H9 (cell line): ENCODE data around the gene MOBP. TPM values are rescaled to one million over a fixed set of nuclear protein-coding genes. Genes with fewer than 3 reads are reported as not detected.

Experiments used
- DNase-seq: peaks from one replicate; pipeline ENCODE4 v3.0.0-alpha.2; 2017
- H2AFZ ChIP-seq: one replicate; pipeline ENCODE4 v1.6.1; 2013; ENCODE audit warnings: mild to moderate bottlenecking, low read length, control low read depth, moderate library complexity
- H2AK5ac ChIP-seq: 2 replicates; pipeline ENCODE4 v1.6.1; 2013; ENCODE audit warnings: low read length, control low read depth, mixed read lengths; ENCODE audit not compliant: insufficient read length
- H2BK120ac ChIP-seq: one replicate; pipeline ENCODE4 v1.6.1; 2013; ENCODE audit warnings: low read depth, mild to moderate bottlenecking, low read length, control low read depth, inconsistent platforms; ENCODE audit not compliant: poor library complexity, severe bottlenecking
- H2BK12ac ChIP-seq: 2 replicates; pipeline ENCODE4 v1.6.1; 2013; ENCODE audit warnings: low read length, control low read depth, mixed read lengths, low read depth; ENCODE audit not compliant: insufficient read length
- H2BK15ac ChIP-seq: 2 replicates; pipeline ENCODE4 v1.6.1; 2013; ENCODE audit warnings: low read depth, low read length, control low read depth
- H2BK20ac ChIP-seq: one replicate; pipeline ENCODE4 v1.6.1; 2013; ENCODE audit warnings: low read depth, mild to moderate bottlenecking, low read length, control low read depth, inconsistent platforms; ENCODE audit not compliant: poor library complexity, severe bottlenecking
- H2BK5ac ChIP-seq: 2 replicates; pipeline ENCODE4 v1.6.1; 2013; ENCODE audit warnings: low read length, control low read depth, mixed read lengths; ENCODE audit not compliant: insufficient read length
- H3K14ac ChIP-seq: 2 replicates; pipeline ENCODE4 v1.6.1; 2013; ENCODE audit warnings: low read length, control low read depth; ENCODE audit not compliant: insufficient read depth
- H3K18ac ChIP-seq: 2 replicates; pipeline ENCODE4 v1.6.1; 2013; ENCODE audit warnings: low read depth, mild to moderate bottlenecking, mixed read lengths, low read length, control low read depth; ENCODE audit not compliant: insufficient read length
- H3K23ac ChIP-seq: 2 replicates; pipeline ENCODE4 v1.6.1; 2013; ENCODE audit warnings: low read length, control low read depth, mixed read lengths, low read depth; ENCODE audit not compliant: insufficient read length
- H3K23me2 ChIP-seq: 2 replicates; pipeline ENCODE4 v1.6.1; 2013; ENCODE audit warnings: low read depth, mild to moderate bottlenecking, mixed read lengths, low read length, control low read depth; ENCODE audit not compliant: insufficient read length, poor library complexity, severe bottlenecking
- H3K27ac ChIP-seq: 2 replicates; pipeline ENCODE4 v1.5.1; 2013; ENCODE audit warnings: low read length, control low read depth, mixed read lengths, low read depth; ENCODE audit not compliant: insufficient read length
- H3K27me3 ChIP-seq: 2 replicates; pipeline ENCODE4 v1.6.1; 2013; ENCODE audit warnings: low read length, control low read depth, inconsistent platforms; ENCODE audit not compliant: insufficient read depth
- H3K4ac ChIP-seq: 2 replicates; pipeline ENCODE4 v1.6.1; 2013; ENCODE audit warnings: low read depth, mild to moderate bottlenecking, control low read depth, inconsistent platforms, low read length, moderate library complexity
- H3K4me1 ChIP-seq: 2 replicates; pipeline ENCODE4 v1.6.1; 2013; ENCODE audit warnings: low read length, control low read depth, inconsistent platforms; ENCODE audit not compliant: insufficient read depth
- H3K4me2 ChIP-seq: 2 replicates; pipeline ENCODE4 v1.6.1; 2013; ENCODE audit warnings: low read length, control low read depth, mixed read lengths; ENCODE audit not compliant: insufficient read length, insufficient read depth
- H3K56ac ChIP-seq: 2 replicates; pipeline ENCODE4 v1.6.1; 2013; ENCODE audit warnings: low read depth, mild to moderate bottlenecking, mixed read lengths, low read length, control low read depth; ENCODE audit not compliant: insufficient read length
- H3K79me1 ChIP-seq: 2 replicates; pipeline ENCODE4 v1.6.1; 2013; ENCODE audit warnings: low read depth, mild to moderate bottlenecking, moderate library complexity, low read length, control low read depth, inconsistent platforms; ENCODE audit not compliant: insufficient read depth, poor library complexity, severe bottlenecking
- H3K79me2 ChIP-seq: 2 replicates; pipeline ENCODE4 v1.6.1; 2013; ENCODE audit warnings: low read length, control low read depth, inconsistent platforms; ENCODE audit not compliant: insufficient read depth
- H3K9ac ChIP-seq: 2 replicates; pipeline ENCODE4 v1.6.1; 2013; ENCODE audit warnings: low read length, control low read depth, mixed read lengths; ENCODE audit not compliant: insufficient read length; ENCODE audit errors: extremely low read depth
- H3K9me3 ChIP-seq: one replicate; pipeline ENCODE4 v1.6.1; 2013; ENCODE audit warnings: low read depth, low read length, inconsistent platforms; ENCODE audit not compliant: control insufficient read depth
- H3T11ph ChIP-seq: one replicate; pipeline ENCODE4 v1.6.1; 2013; ENCODE audit warnings: mild to moderate bottlenecking, low read length, control low read depth, inconsistent platforms
- H4K20me1 ChIP-seq: one replicate; pipeline ENCODE4 v1.6.1; 2013; ENCODE audit not compliant: control insufficient read depth, insufficient read length, insufficient read depth
- H4K5ac ChIP-seq: 2 replicates; pipeline ENCODE4 v1.6.1; 2013; ENCODE audit warnings: low read depth, mild to moderate bottlenecking, mixed read lengths, low read length, control low read depth; ENCODE audit not compliant: insufficient read length
- H4K8ac ChIP-seq: replicated peaks from 2 replicates; pipeline ENCODE4 v1.6.1; 2013; ENCODE audit warnings: low read length, control low read depth, mixed read lengths, low read depth; ENCODE audit not compliant: insufficient read length
- H4K91ac ChIP-seq: 2 replicates; pipeline ENCODE4 v1.6.1; 2013; ENCODE audit warnings: low read depth, mild to moderate bottlenecking, moderate library complexity, mixed read lengths, low read length, control low read depth; ENCODE audit not compliant: insufficient read length
- H3K27ac Mint-ChIP-seq, 3 experiments: 2 replicates in 2 of 3; 3 replicates in 1 of 3; pipeline ENCODE4 v1.8.0; 2020 to 2021; ENCODE audit warnings: mixed read lengths in 3 of 3, mild to moderate bottlenecking in 1 of 3, moderate library complexity in 1 of 3
- H3K27me3 Mint-ChIP-seq: 2 replicates; pipeline ENCODE4 v1.8.0; 2021; ENCODE audit warnings: low read depth, mild to moderate bottlenecking, moderate library complexity, mixed read lengths
- H3K36me3 Mint-ChIP-seq, 3 experiments: 2 replicates in 2 of 3; 3 replicates in 1 of 3; pipeline ENCODE4 v1.8.0; 2020 to 2021; ENCODE audit warnings: low read depth in 3 of 3, mixed read lengths in 3 of 3; ENCODE audit not compliant: insufficient read depth in 1 of 3
- H3K4me1 Mint-ChIP-seq, 2 experiments: 2 replicates each; pipeline ENCODE4 v1.8.0; 2020; ENCODE audit warnings: mixed read lengths in 2 of 2
- H3K4me3 Mint-ChIP-seq, 2 experiments: 2 replicates in 1 of 2; 3 replicates in 1 of 2; pipeline ENCODE4 v1.8.0; 2020 to 2021; ENCODE audit warnings: mild to moderate bottlenecking in 2 of 2, mixed read lengths in 2 of 2, moderate library complexity in 1 of 2
- H3K9me3 Mint-ChIP-seq, 2 experiments: 2 replicates in 1 of 2; 3 replicates in 1 of 2; pipeline ENCODE4 v1.8.0; 2020; ENCODE audit warnings: mild to moderate bottlenecking in 2 of 2, mixed read lengths in 2 of 2, moderate library complexity in 1 of 2
- CTCF ChIP-seq: fragments of 200-600 bp; sonication (generic); conservative IDR thresholded peaks from 3 replicates; pipeline ENCODE4 v1.8.0; 2021; ENCODE audit warnings: antibody characterized with exemption, mild to moderate bottlenecking
- WGBS: extraction: QIAGEN DNeasy Blood & Tissue Kit; methylation state at CpG from one replicate; pipeline ENCODE4 v1.1.7; 2013; ENCODE audit warnings: missing lambda C conversion rate, low lambda C conversion rate, mixed read lengths; ENCODE audit not compliant: insufficient read length; ENCODE audit errors: extremely low coverage; 5-methylcytosine and 5-hydroxymethylcytosine counted together
- total RNA-seq: library from RNA; stranded (reverse); gene quantifications from 2 replicates; pipeline ENCODE4 v1.2.1, GENCODE V29; 2021

MOBP gene
- total RNA-seq, 1 experiment from 2014 or later, result not detected

- Histone ChIP-seq H3K4me1 (peaks cover 2% of the 10 kb centered on the region; the same call in 1 of the 2 replicates), H3K79me2 (no peaks in the 10 kb centered on the region), H3K27ac (no peak overlapping the region), H3K4me2 (no peak overlapping the region), H3K4ac (no peak overlapping the region), H3K18ac (no peak overlapping the region), H2AFZ (no peak overlapping the region), H3K56ac (no peak overlapping the region), H2BK5ac (no peak overlapping the region), H4K8ac (no peak overlapping the region), H3K27me3 (no peaks in the 10 kb centered on the region), H3K23ac (no peak overlapping the region), H4K5ac (no peak overlapping the region), H2BK15ac (no peak overlapping the region), H3K9ac (no peak overlapping the region), H3K9me3 (no peaks in the 10 kb centered on the region), H2BK20ac (no peak overlapping the region), H2BK12ac (no peak overlapping the region), H2AK5ac (no peak overlapping the region), H3K23me2 (no peaks in the 10 kb centered on the region), H3T11ph (no peak overlapping the region), H2BK120ac (no peak overlapping the region), H4K20me1 (no peaks in the 10 kb centered on the region), H4K91ac (no peak overlapping the region), H3K79me1 (no peaks in the 10 kb centered on the region), H3K14ac (no peak overlapping the region)
- H3K4me1 Mint-ChIP-seq, result peaks cover 7 to 18% of the 10 kb centered on the region in 2 experiments
- no peaks in the 10 kb centered on the region for H3K36me3 Mint-ChIP-seq
- H3K9me3 Mint-ChIP-seq, result no peaks in the 10 kb centered on the region
- H3K4me3 Mint-ChIP-seq, result no peak overlapping the region
- H3K27ac Mint-ChIP-seq, result no peak overlapping the region
- no peak for DNase-seq
- peaks cover 1% of the 10 kb centered on the region; the same call in 1 of the 2 replicates for H3K27me3 Mint-ChIP-seq
- TF ChIP-seq CTCF, result no peak
- WGBS, result no CpG with 5 or more reads among the region's 3 CpGs
These were observed 64.2 kb downstream of the MOBP start for GRCh38 chr3:39531665-39532064.
